ENCODE results near the gene MARCHF2. TPM values are rescaled to one million over a fixed set of nuclear protein-coding genes. Genes with fewer than 3 reads are reported as not detected.

Gene MARCHF2
- total RNA-seq, 1 donor from 2014 or later = 30.9 TPM

GRCh38 chr19:8429826-8430225, 16.7 kb downstream of the MARCHF2 start:
- H3K27me3 ChIP-seq (ENCODE audit: insufficient read depth, low read length) = no peaks in the 10 kb centered on the region
- no peaks in the 10 kb centered on the region for H3K4me1 ChIP-seq (ENCODE audit: insufficient read depth, low read length)
- H3K36me3 ChIP-seq (ENCODE audit: insufficient read depth, low read length) = no peaks in the 10 kb centered on the region
- TF ChIP-seq EZH2 (IDR thresholded peaks at IDR 0.05; ENCODE audit: insufficient read depth, low read length) = no peak
- TF ChIP-seq CTCF (IDR thresholded peaks at IDR 0.05; ENCODE audit: insufficient read depth, low read depth, low read length) = no peak
- Mint-ChIP-seq H3K27me3 (ENCODE audit: low read depth, unreplicated experiment) (no peaks in the 10 kb centered on the region), H3K4me1 (ENCODE audit: low read depth, unreplicated experiment) (peaks cover 2% of the 10 kb centered on the region), H3K36me3 (ENCODE audit: low read depth, unreplicated experiment) (peaks cover 8% of the 10 kb centered on the region), H3K9me3 (ENCODE audit: unreplicated experiment) (no peaks in the 10 kb centered on the region), H3K27ac (ENCODE audit: unreplicated experiment) (no peak overlapping the region), H3K4me3 (ENCODE audit: unreplicated experiment) (no peak overlapping the region)
- no peak overlapping the region for H3K4me2 ChIP-seq (ENCODE audit: low read length)
- DNase-seq (ENCODE audit: low read depth) (no peak), FAIRE-seq (no peak)
- no peaks in the 10 kb centered on the region for H4K20me1 ChIP-seq (ENCODE audit: insufficient read depth, low read length)
- no peaks in the 10 kb centered on the region for H3K79me2 ChIP-seq (ENCODE audit: insufficient read depth, low read length)
- H3K9me3 ChIP-seq (ENCODE audit: insufficient read depth, low read depth, low read length) = no peaks in the 10 kb centered on the region
- H2AFZ ChIP-seq (ENCODE audit: low read depth, low read length) = no peak overlapping the region
- no peak overlapping the region for H3K9ac ChIP-seq (ENCODE audit: low read length)
- no peak overlapping the region for H3K27ac ChIP-seq (ENCODE audit: low read depth, low read length)
- H3K4me3 ChIP-seq (ENCODE audit: insufficient read depth, low read depth, low read length) = no peak overlapping the region

GRCh38 chr19:8430650-8431049, 17.5 kb downstream of the MARCHF2 start:
- Mint-ChIP-seq H3K36me3 (ENCODE audit: low read depth, unreplicated experiment) (peaks cover 10% of the 10 kb centered on the region), H3K9me3 (ENCODE audit: unreplicated experiment) (no peaks in the 10 kb centered on the region), H3K4me1 (ENCODE audit: low read depth, unreplicated experiment) (no peaks in the 10 kb centered on the region), H3K4me3 (ENCODE audit: unreplicated experiment) (no peak overlapping the region), H3K27me3 (ENCODE audit: low read depth, unreplicated experiment) (no peaks in the 10 kb centered on the region), H3K27ac (ENCODE audit: unreplicated experiment) (no peak overlapping the region)
- H2AFZ ChIP-seq (ENCODE audit: low read depth, low read length) = no peak overlapping the region
- FAIRE-seq = no peak
- no peaks in the 10 kb centered on the region for H4K20me1 ChIP-seq (ENCODE audit: insufficient read depth, low read length)
- H3K9me3 ChIP-seq (ENCODE audit: insufficient read depth, low read depth, low read length) = no peaks in the 10 kb centered on the region
- H3K27ac ChIP-seq (ENCODE audit: low read depth, low read length) = no peak overlapping the region
- no peak overlapping the region for H3K4me3 ChIP-seq (ENCODE audit: insufficient read depth, low read depth, low read length)
- no peak for TF ChIP-seq EZH2 (IDR thresholded peaks at IDR 0.05; ENCODE audit: insufficient read depth, low read length)
- TF ChIP-seq CTCF (IDR thresholded peaks at IDR 0.05; ENCODE audit: insufficient read depth, low read depth, low read length) = no peak
- no peaks in the 10 kb centered on the region for H3K36me3 ChIP-seq (ENCODE audit: insufficient read depth, low read length)
- no peak for DNase-seq (ENCODE audit: low read depth)
- no peak overlapping the region for H3K4me2 ChIP-seq (ENCODE audit: low read length)
- H3K4me1 ChIP-seq (ENCODE audit: insufficient read depth, low read length) = no peaks in the 10 kb centered on the region
- no peak overlapping the region for H3K9ac ChIP-seq (ENCODE audit: low read length)
- no peaks in the 10 kb centered on the region for H3K27me3 ChIP-seq (ENCODE audit: insufficient read depth, low read length)
- no peaks in the 10 kb centered on the region for H3K79me2 ChIP-seq (ENCODE audit: insufficient read depth, low read length)

- Mint-ChIP-seq H3K4me1 (ENCODE audit: low read depth, unreplicated experiment) (no peaks in the 10 kb centered on the region), H3K27me3 (ENCODE audit: low read depth, unreplicated experiment) (no peaks in the 10 kb centered on the region), H3K36me3 (ENCODE audit: low read depth, unreplicated experiment) (peaks cover 6% of the 10 kb centered on the region), H3K27ac (ENCODE audit: unreplicated experiment) (no peak overlapping the region), H3K9me3 (ENCODE audit: unreplicated experiment) (no peaks in the 10 kb centered on the region), H3K4me3 (ENCODE audit: unreplicated experiment) (no peak overlapping the region)
- Histone ChIP-seq H3K4me3 (ENCODE audit: insufficient read depth, low read depth, low read length) (no peak overlapping the region), H3K4me1 (ENCODE audit: insufficient read depth, low read length) (no peaks in the 10 kb centered on the region), H3K36me3 (ENCODE audit: insufficient read depth, low read length) (no peaks in the 10 kb centered on the region), H3K4me2 (ENCODE audit: low read length) (no peak overlapping the region), H3K27ac (ENCODE audit: low read depth, low read length) (no peak overlapping the region), H3K9me3 (ENCODE audit: insufficient read depth, low read depth, low read length) (no peaks in the 10 kb centered on the region), H3K79me2 (ENCODE audit: insufficient read depth, low read length) (no peaks in the 10 kb centered on the region), H2AFZ (ENCODE audit: low read depth, low read length) (no peak overlapping the region), H3K27me3 (ENCODE audit: insufficient read depth, low read length) (no peaks in the 10 kb centered on the region), H3K9ac (ENCODE audit: low read length) (no peak overlapping the region), H4K20me1 (ENCODE audit: insufficient read depth, low read length) (no peaks in the 10 kb centered on the region)
- FAIRE-seq = no peak
- TF ChIP-seq CTCF (IDR thresholded peaks at IDR 0.05; ENCODE audit: insufficient read depth, low read depth, low read length) = no peak
- TF ChIP-seq EZH2 (IDR thresholded peaks at IDR 0.05; ENCODE audit: insufficient read depth, low read length) = no peak
- DNase-seq (ENCODE audit: low read depth) = no peak
Observed at GRCh38 chr19:8438236-8438635, 25.1 kb downstream of the MARCHF2 start.

Measured in astrocyte (in vitro differentiated cells and primary cell).